WTC11 (cell line): ENCODE results near the gene GPC5. TPM values are rescaled to one million over a fixed set of nuclear protein-coding genes. Genes with fewer than 3 reads are reported as not detected.
A peak's percentile ranks its signal among the peaks of the same experiment; 100 is the strongest.

ENCODE experiments used
- ATAC-seq: fragments of 200-7000 bp; cut with Tn5 transposase; 2 replicates; pipeline ENCODE4 v1.10.0; 2021; ENCODE audit warnings: mild to moderate bottlenecking, moderate library complexity
- CTCF ChIA-PET: fragments of 300-600 bp; sonication (Branson Sonifier 250); formaldehyde crosslinking; loops from one replicate; lab custom pipeline; 2021; ENCODE audit warnings: antibody characterized with exemption; lab: Charles Lee
- POLR2A ChIA-PET: fragments of 350-600 bp; sonication (Branson Sonifier 250); formaldehyde crosslinking; loops from one replicate; lab custom pipeline; 2021; ENCODE audit warnings: antibody characterized with exemption; lab: Charles Lee
- DNase-seq: peaks from one replicate; pipeline ENCODE4 v3.0.0; 2021; ENCODE audit warnings: low spot score
- H3K27ac Mint-ChIP-seq: 2 replicates; pipeline ENCODE4 v1.8.0; 2021; ENCODE audit warnings: mixed read lengths
- H3K27me3 Mint-ChIP-seq: 2 replicates; pipeline ENCODE4 v1.8.0; 2021; ENCODE audit warnings: low read depth, mild to moderate bottlenecking, moderate library complexity, mixed read lengths
- H3K36me3 Mint-ChIP-seq: 2 replicates; pipeline ENCODE4 v1.8.0; 2021; ENCODE audit warnings: mixed read lengths
- H3K4me1 Mint-ChIP-seq: 2 replicates; pipeline ENCODE4 v1.8.0; 2022; ENCODE audit warnings: mixed read lengths
- H3K4me3 Mint-ChIP-seq: 2 replicates; pipeline ENCODE4 v1.8.0; 2021; ENCODE audit warnings: mild to moderate bottlenecking, moderate library complexity, mixed read lengths
- H3K9me3 Mint-ChIP-seq: 2 replicates; pipeline ENCODE4 v1.8.0; 2021; ENCODE audit warnings: mixed read lengths
- ATF1 ChIP-seq: sonication (generic); formaldehyde crosslinking; IDR thresholded peaks from 2 replicates; pipeline ENCODE4 v1.8.1; 2023; ENCODE audit warnings: mild to moderate bottlenecking, moderate library complexity, missing genetic modification reagents
- CBFB ChIP-seq: sonication (generic); formaldehyde crosslinking; IDR thresholded peaks from 2 replicates; pipeline ENCODE4 v1.8.1; 2022; ENCODE audit warnings: mild to moderate bottlenecking, low read depth, missing genetic modification reagents
- CREM ChIP-seq: sonication (generic); formaldehyde crosslinking; IDR thresholded peaks from 2 replicates; pipeline ENCODE4 v1.8.1; 2022; ENCODE audit warnings: mild to moderate bottlenecking, missing genetic modification reagents, moderate library complexity
- EMX1 ChIP-seq: fragments of 250-450 bp; sonication (Bioruptor Pico); IDR thresholded peaks from 2 replicates; pipeline ENCODE4 v1.8.0; 2021; ENCODE audit warnings: mild to moderate bottlenecking
- ERG ChIP-seq: fragments of 250-450 bp; sonication (Bioruptor Pico); IDR thresholded peaks from 2 replicates; pipeline ENCODE4 v1.8.0; 2021; ENCODE audit warnings: mild to moderate bottlenecking
- FOXK1 ChIP-seq: sonication (generic); formaldehyde crosslinking; IDR thresholded peaks from 2 replicates; pipeline ENCODE4 v1.8.0; 2022; ENCODE audit warnings: mild to moderate bottlenecking, moderate library complexity, missing genetic modification reagents
- GRHL2 ChIP-seq: fragments of 250-450 bp; sonication (Bioruptor Pico); IDR thresholded peaks from 2 replicates; pipeline ENCODE4 v1.8.0; 2022; ENCODE audit warnings: mild to moderate bottlenecking, moderate library complexity; ENCODE audit not compliant: insufficient replicate concordance, severe bottlenecking
- HMGA2 ChIP-seq: fragments of 250-450 bp; sonication (Bioruptor Pico); IDR thresholded peaks from 2 replicates; pipeline ENCODE4 v1.4.0; 2021; ENCODE audit warnings: mild to moderate bottlenecking, moderate library complexity
- IRF2 ChIP-seq: sonication (generic); formaldehyde crosslinking; IDR thresholded peaks from 2 replicates; pipeline ENCODE4 v1.8.0; 2022; ENCODE audit warnings: low read depth, missing genetic modification reagents, borderline replicate concordance
- NFYB ChIP-seq: sonication (generic); formaldehyde crosslinking; conservative IDR thresholded peaks from 2 replicates; pipeline ENCODE4 v1.8.0; 2022; ENCODE audit warnings: low read depth, missing genetic modification reagents
- NR3C1 ChIP-seq: sonication (generic); formaldehyde crosslinking; conservative IDR thresholded peaks from 2 replicates; pipeline ENCODE4 v1.8.1; 2023; ENCODE audit warnings: low read depth, mild to moderate bottlenecking, missing genetic modification reagents
- TEAD1 ChIP-seq: sonication (generic); formaldehyde crosslinking; IDR thresholded peaks from 2 replicates; pipeline ENCODE4 v1.8.0; 2022; ENCODE audit warnings: mild to moderate bottlenecking, missing genetic modification reagents
- USF2 ChIP-seq: sonication (generic); formaldehyde crosslinking; IDR thresholded peaks from 2 replicates; pipeline ENCODE4 v1.8.1; 2023; ENCODE audit warnings: mild to moderate bottlenecking, missing genetic modification reagents, moderate library complexity
- ZNF219 ChIP-seq: sonication (generic); formaldehyde crosslinking; IDR thresholded peaks from 2 replicates; pipeline ENCODE4 v1.8.0; 2023; ENCODE audit warnings: missing genetic modification reagents, mild to moderate bottlenecking, borderline replicate concordance
- ZNF317 ChIP-seq: sonication (generic); formaldehyde crosslinking; IDR thresholded peaks from 2 replicates; pipeline ENCODE4 v1.8.1; 2023; ENCODE audit warnings: low read depth, mild to moderate bottlenecking, moderate library complexity, missing genetic modification reagents, borderline replicate concordance
- ZNF416 ChIP-seq: fragments of 250-450 bp; sonication (Bioruptor Pico); IDR thresholded peaks from 2 replicates; pipeline ENCODE4 v1.9.0; 2021; ENCODE audit warnings: mild to moderate bottlenecking, inconsistent platforms
- ZNF425 ChIP-seq: fragments of 250-450 bp; sonication (Bioruptor Pico); conservative IDR thresholded peaks from 2 replicates; pipeline ENCODE4 v1.9.0; 2021; ENCODE audit warnings: mild to moderate bottlenecking
- ZNF671 ChIP-seq: fragments of 250-450 bp; sonication (Bioruptor Pico); IDR thresholded peaks from 2 replicates; pipeline ENCODE4 v1.8.0; 2021; ENCODE audit warnings: mild to moderate bottlenecking
- total RNA-seq: library from RNA; stranded (reverse); gene quantifications from 3 replicates; pipeline ENCODE4 v1.2.3, GENCODE V29; 2021
- TF ChIP-seq, protein P1 (sequence below): fragments of 250-450 bp; sonication (Bioruptor Pico); IDR thresholded peaks from 2 replicates; pipeline ENCODE4 v1.9.0; 2021; ENCODE audit warnings: mild to moderate bottlenecking
- TF ChIP-seq, protein P2 (sequence below): sonication (generic); formaldehyde crosslinking; IDR thresholded peaks from 2 replicates; pipeline ENCODE4 v1.8.0; 2022; ENCODE audit warnings: mild to moderate bottlenecking, missing genetic modification reagents
- TF ChIP-seq, protein P3 (sequence below): sonication (generic); formaldehyde crosslinking; IDR thresholded peaks from 2 replicates; pipeline ENCODE4 v1.8.1; 2022; ENCODE audit warnings: low read depth, mild to moderate bottlenecking, moderate library complexity, missing genetic modification reagents, borderline replicate concordance
- TF ChIP-seq, protein P4 (sequence below): sonication (generic); formaldehyde crosslinking; IDR thresholded peaks from 2 replicates; pipeline ENCODE4 v1.8.0; 2023; ENCODE audit warnings: missing genetic modification reagents

GPC5 gene
- total RNA-seq, 1 experiment from 2014 or later: 0.46 TPM

DNA sequence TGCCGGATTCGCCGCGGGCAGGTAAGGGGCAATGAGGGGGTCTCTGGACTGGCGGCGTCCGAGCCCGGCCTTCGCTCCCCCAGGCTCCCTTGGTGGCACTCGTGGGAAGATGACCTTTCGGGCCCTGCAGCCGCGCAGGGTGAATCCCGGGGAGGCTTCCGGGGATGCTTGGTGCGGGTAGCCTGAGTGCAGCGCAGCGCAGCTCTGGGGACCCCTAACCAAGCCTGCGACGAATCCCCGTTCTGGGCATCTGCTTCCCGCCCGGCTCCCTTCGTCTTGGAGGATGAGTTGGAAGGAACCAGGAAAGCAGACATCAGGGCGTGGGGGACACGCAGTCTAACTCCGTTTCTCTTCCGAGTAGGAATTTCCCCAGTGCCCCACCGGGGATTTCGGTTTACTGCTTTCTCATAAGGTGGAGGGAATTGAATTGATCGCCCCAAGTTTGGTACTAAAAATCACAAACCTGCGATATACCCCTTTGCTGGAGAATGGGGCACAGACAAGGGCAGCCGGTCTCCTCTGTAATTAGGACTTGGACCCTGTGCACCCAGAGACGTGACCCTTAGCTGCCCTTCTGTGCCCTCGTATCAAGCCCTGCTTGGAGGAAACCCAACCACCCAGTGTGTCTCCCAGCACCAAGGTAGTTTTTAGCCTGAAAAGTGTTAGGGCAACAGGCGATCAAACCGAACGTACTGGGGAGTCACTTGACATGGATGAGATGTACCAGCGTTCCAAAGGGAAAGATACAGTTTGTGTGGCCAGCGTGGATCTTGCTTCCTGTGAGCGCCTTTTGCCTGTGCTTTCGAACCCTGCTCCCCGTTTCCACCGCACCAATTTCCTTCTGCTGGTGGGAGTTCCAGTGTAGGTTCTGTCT is 1.0 kb downstream of the GPC5 start (continued):
- TF ChIP-seq, protein P1, sequence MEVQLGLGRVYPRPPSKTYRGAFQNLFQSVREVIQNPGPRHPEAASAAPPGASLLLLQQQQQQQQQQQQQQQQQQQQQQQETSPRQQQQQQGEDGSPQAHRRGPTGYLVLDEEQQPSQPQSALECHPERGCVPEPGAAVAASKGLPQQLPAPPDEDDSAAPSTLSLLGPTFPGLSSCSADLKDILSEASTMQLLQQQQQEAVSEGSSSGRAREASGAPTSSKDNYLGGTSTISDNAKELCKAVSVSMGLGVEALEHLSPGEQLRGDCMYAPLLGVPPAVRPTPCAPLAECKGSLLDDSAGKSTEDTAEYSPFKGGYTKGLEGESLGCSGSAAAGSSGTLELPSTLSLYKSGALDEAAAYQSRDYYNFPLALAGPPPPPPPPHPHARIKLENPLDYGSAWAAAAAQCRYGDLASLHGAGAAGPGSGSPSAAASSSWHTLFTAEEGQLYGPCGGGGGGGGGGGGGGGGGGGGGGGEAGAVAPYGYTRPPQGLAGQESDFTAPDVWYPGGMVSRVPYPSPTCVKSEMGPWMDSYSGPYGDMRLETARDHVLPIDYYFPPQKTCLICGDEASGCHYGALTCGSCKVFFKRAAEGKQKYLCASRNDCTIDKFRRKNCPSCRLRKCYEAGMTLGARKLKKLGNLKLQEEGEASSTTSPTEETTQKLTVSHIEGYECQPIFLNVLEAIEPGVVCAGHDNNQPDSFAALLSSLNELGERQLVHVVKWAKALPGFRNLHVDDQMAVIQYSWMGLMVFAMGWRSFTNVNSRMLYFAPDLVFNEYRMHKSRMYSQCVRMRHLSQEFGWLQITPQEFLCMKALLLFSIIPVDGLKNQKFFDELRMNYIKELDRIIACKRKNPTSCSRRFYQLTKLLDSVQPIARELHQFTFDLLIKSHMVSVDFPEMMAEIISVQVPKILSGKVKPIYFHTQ (CRISPR knock-in tag): no peak
- TF ChIP-seq, protein P2, sequence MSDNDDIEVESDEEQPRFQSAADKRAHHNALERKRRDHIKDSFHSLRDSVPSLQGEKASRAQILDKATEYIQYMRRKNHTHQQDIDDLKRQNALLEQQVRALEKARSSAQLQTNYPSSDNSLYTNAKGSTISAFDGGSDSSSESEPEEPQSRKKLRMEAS (CRISPR knock-in tag): no peak
- no peak for TF ChIP-seq NFYB
- no peak for TF ChIP-seq ZNF317 (CRISPR knock-in tag)
- no peak for TF ChIP-seq HMGA2 (CRISPR knock-in tag)
- no peak for TF ChIP-seq ZNF416 (CRISPR knock-in tag)

DNA sequence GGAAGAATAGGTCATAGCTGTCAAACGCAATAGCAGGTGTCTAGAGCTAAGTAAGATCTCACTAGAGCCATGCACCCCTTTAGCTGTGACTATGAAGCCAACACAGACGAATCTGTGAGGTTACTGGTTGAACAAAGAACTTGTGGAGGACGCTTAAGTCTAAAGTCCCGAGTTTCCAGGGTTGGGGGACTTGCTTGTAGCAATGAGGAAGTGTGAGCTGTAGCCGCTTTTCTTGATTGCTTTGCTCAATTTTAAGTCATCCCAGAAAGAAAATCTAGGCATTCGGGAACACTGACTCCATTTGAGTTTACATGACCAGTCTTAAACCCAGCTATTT is 1.6 kb downstream of the GPC5 start:
- ChIA-PET POLR2A (no interaction called here), CTCF (no interaction called here)
- H3K4me1 Mint-ChIP-seq: peaks cover 4% of the 10 kb centered on the region; the same call in 1 of the 2 replicates
- peak overlapping the region; percentile 77 for H3K4me3 Mint-ChIP-seq
- no peak overlapping the region for H3K27ac Mint-ChIP-seq
- peaks cover 1% of the 10 kb centered on the region; the same call in 1 of the 2 replicates for H3K9me3 Mint-ChIP-seq
- DNase-seq (no peak), ATAC-seq (no peak)
- TF ChIP-seq EMX1: no peak
- no peak for TF ChIP-seq ZNF219 (CRISPR knock-in tag)
- no peak for TF ChIP-seq IRF2
- no peak for TF ChIP-seq FOXK1
- TF ChIP-seq ZNF671 (CRISPR knock-in tag): no peak
- no peak for TF ChIP-seq TEAD1 (CRISPR knock-in tag)
- TF ChIP-seq, protein P3, sequence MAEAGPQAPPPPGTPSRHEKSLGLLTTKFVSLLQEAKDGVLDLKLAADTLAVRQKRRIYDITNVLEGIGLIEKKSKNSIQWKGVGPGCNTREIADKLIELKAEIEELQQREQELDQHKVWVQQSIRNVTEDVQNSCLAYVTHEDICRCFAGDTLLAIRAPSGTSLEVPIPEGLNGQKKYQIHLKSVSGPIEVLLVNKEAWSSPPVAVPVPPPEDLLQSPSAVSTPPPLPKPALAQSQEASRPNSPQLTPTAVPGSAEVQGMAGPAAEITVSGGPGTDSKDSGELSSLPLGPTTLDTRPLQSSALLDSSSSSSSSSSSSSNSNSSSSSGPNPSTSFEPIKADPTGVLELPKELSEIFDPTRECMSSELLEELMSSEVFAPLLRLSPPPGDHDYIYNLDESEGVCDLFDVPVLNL (CRISPR knock-in tag): no peak
- no peak for TF ChIP-seq ATF1
- TF ChIP-seq, protein P4, sequence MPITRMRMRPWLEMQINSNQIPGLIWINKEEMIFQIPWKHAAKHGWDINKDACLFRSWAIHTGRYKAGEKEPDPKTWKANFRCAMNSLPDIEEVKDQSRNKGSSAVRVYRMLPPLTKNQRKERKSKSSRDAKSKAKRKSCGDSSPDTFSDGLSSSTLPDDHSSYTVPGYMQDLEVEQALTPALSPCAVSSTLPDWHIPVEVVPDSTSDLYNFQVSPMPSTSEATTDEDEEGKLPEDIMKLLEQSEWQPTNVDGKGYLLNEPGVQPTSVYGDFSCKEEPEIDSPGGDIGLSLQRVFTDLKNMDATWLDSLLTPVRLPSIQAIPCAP (CRISPR knock-in tag): no peak
- TF ChIP-seq GRHL2: no peak
- TF ChIP-seq ZNF425: no peak
- H3K36me3 Mint-ChIP-seq: no peaks in the 10 kb centered on the region
- H3K27me3 Mint-ChIP-seq: peaks cover 68% of the 10 kb centered on the region

- no peaks in the 10 kb centered on the region for H3K36me3 Mint-ChIP-seq
- ChIA-PET POLR2A (no interaction called here), CTCF (no interaction called here)
- no peak for DNase-seq
- H3K27ac Mint-ChIP-seq: no peak overlapping the region
- no peak overlapping the region for H3K4me3 Mint-ChIP-seq
- peaks cover 6% of the 10 kb centered on the region; the same call in 1 of the 2 replicates for H3K9me3 Mint-ChIP-seq
- H3K27me3 Mint-ChIP-seq: peaks cover 62% of the 10 kb centered on the region
- H3K4me1 Mint-ChIP-seq: peaks cover 4% of the 10 kb centered on the region; the same call in 1 of the 2 replicates
- no peak for ATAC-seq
- TF ChIP-seq CBFB (CRISPR knock-in tag) (no peak), EMX1 (no peak), CREM (CRISPR knock-in tag) (no peak), USF2 (CRISPR knock-in tag) (no peak), ERG (CRISPR knock-in tag) (no peak), NR3C1 (no peak), ZNF219 (CRISPR knock-in tag) (no peak)
Measured at GRCh38 chr13:91400671-91401070, 2.2 kb downstream of the GPC5 start.
